ENCODE measurements around the gene ATF1. TPM values are rescaled to one million over a fixed set of nuclear protein-coding genes. Genes with fewer than 3 reads are reported as not detected.

Gene ATF1
- total and polyA plus RNA-seq, 9 donors: 27.0 to 40.5 (median 31.4) TPM

DNA sequence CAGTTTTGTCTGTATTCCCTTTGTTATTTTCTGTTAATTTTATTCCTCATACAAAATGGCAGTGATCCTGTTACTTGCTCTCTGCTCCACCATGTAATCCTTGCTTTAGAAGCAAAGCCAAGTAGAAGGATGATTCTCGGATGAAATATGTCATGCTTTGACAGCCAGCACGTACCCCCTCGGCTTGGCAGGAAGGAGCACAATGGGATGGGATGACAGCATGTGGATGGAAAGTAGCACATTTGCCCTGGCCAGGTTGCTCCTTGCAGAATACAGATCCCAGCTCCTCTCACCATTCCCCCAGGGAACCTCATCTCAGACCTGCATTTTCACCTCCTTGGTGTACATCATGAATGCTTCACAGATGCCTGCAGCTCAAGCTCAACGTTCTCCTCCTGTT is 35.1 kb upstream of the ATF1 start:
- H3K4me1 ChIP-seq (ENCODE audit: control insufficient read depth, insufficient read depth, low read length): no peaks in the 10 kb centered on the region
- no peaks in the 10 kb centered on the region for H3K9me3 ChIP-seq (replicated peaks; ENCODE audit: control insufficient read depth, low read depth, low read length)
- 83% methylated on average over 1 of the region's 4 CpGs for WGBS (ENCODE audit: insufficient coverage)
- H3K27ac ChIP-seq (ENCODE audit: low read length): no peak overlapping the region
- no peak for DNase-seq
- no peaks in the 10 kb centered on the region for H3K27me3 ChIP-seq (ENCODE audit: control insufficient read depth, insufficient read depth, low read length)
- no peak overlapping the region for H3K4me3 ChIP-seq (ENCODE audit: low read length)
- peaks cover 72% of the 10 kb centered on the region for H3K36me3 ChIP-seq (ENCODE audit: control insufficient read depth, insufficient read depth, low read length)

- Histone ChIP-seq H3K36me3 (ENCODE audit: control insufficient read depth, insufficient read depth, low read length) (peaks cover 77% of the 10 kb centered on the region), H3K4me1 (ENCODE audit: control insufficient read depth, insufficient read depth, low read length) (no peaks in the 10 kb centered on the region)
Observed at GRCh38 chr12:50732591-50732990, 31.3 kb upstream of the ATF1 start.

DNA sequence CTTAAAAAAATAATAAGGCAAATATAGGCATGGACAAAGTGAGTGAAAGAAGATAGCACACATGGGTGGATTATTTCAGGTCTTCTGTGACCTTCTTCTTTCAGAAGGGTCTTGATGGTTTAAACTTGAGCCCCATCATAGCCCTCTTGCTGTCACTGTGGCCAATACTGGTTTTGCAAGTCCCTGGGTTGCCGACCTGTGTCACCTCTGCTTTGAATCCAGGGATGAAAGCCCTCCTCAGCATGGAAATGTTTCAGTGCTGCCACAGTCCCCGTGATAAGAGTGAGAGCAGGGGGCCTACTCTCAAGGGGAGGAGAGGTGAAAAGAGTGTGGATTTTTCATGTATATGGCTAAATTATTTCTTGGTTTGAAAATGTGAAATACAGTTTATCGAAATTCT is 30.2 kb upstream of the ATF1 start:
- H3K4me3 ChIP-seq (ENCODE audit: low read length): no peak overlapping the region
- H3K27ac ChIP-seq (ENCODE audit: low read length): no peak overlapping the region
- no peak for DNase-seq
- peaks cover 77% of the 10 kb centered on the region for H3K36me3 ChIP-seq (ENCODE audit: control insufficient read depth, insufficient read depth, low read length)
- H3K9me3 ChIP-seq (replicated peaks; ENCODE audit: control insufficient read depth, low read depth, low read length): no peaks in the 10 kb centered on the region
- 70% methylated on average over 2 of the region's 3 CpGs for WGBS (ENCODE audit: insufficient coverage)
- H3K27me3 ChIP-seq (ENCODE audit: control insufficient read depth, insufficient read depth, low read length): no peaks in the 10 kb centered on the region
- H3K4me1 ChIP-seq (ENCODE audit: control insufficient read depth, insufficient read depth, low read length): no peaks in the 10 kb centered on the region

More at GRCh38 chr12:50732591-50732990, 31.3 kb upstream of the ATF1 start:
- no peaks in the 10 kb centered on the region for H3K27me3 ChIP-seq (ENCODE audit: control insufficient read depth, insufficient read depth, low read length)
- 100% methylated on average over 1 of the region's 9 CpGs for WGBS (ENCODE audit: insufficient coverage)
- no peak overlapping the region for H3K27ac ChIP-seq (ENCODE audit: low read length)
- H3K9me3 ChIP-seq (replicated peaks; ENCODE audit: control insufficient read depth, low read depth, low read length): no peaks in the 10 kb centered on the region
- DNase-seq: no peak
- no peak overlapping the region for H3K4me3 ChIP-seq (ENCODE audit: low read length)

GRCh38 chr12:50734409-50735263 is 29.3 kb upstream of the ATF1 start:
- no CpG with 5 or more reads among the region's 10 CpGs for WGBS (ENCODE audit: insufficient coverage)
- DNase-seq: peak; percentile 60
- no peak overlapping the region for H3K4me3 ChIP-seq (ENCODE audit: low read length)
- no peak overlapping the region for H3K27ac ChIP-seq (ENCODE audit: low read length)
- H3K36me3 ChIP-seq (ENCODE audit: control insufficient read depth, insufficient read depth, low read length): peaks cover 80% of the 10 kb centered on the region
- no peaks in the 10 kb centered on the region for H3K27me3 ChIP-seq (ENCODE audit: control insufficient read depth, insufficient read depth, low read length)
- no peaks in the 10 kb centered on the region for H3K4me1 ChIP-seq (ENCODE audit: control insufficient read depth, insufficient read depth, low read length)
- no peaks in the 10 kb centered on the region for H3K9me3 ChIP-seq (replicated peaks; ENCODE audit: control insufficient read depth, low read depth, low read length)

- Histone ChIP-seq H3K4me1 (ENCODE audit: control insufficient read depth, insufficient read depth, low read length) (no peaks in the 10 kb centered on the region), H3K4me3 (ENCODE audit: low read length) (no peak overlapping the region), H3K27me3 (ENCODE audit: control insufficient read depth, insufficient read depth, low read length) (no peaks in the 10 kb centered on the region), H3K36me3 (ENCODE audit: control insufficient read depth, insufficient read depth, low read length) (peaks cover 78% of the 10 kb centered on the region), H3K9me3 (replicated peaks; ENCODE audit: control insufficient read depth, low read depth, low read length) (no peaks in the 10 kb centered on the region), H3K27ac (ENCODE audit: low read length) (no peak overlapping the region)
- no peak for DNase-seq
- WGBS (ENCODE audit: insufficient coverage): 100% methylated on average over 4 of the region's 7 CpGs
Observed at GRCh38 chr12:50739611-50740010, 24.3 kb upstream of the ATF1 start.

DNA sequence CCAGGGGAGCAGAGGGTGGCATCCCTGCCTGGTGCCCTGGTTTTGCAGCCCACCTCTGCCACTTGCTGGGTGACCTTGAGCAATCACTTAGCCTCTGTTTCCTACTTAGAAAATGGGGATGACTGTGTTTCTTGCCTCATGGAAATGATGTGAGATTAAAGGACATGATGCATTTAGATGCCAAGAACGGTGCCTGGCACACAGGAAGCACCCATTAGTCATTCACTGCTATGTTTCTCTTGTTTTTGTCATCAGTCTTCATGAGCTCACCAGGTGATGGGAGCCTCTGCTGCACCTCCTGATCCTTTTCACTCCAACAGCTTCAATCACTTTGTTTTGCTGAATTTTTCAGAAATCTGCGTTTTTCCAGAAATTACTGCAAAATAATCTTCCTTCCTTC is 23.6 kb upstream of the ATF1 start:
- Histone ChIP-seq H3K27me3 (ENCODE audit: control insufficient read depth, insufficient read depth, low read length) (no peaks in the 10 kb centered on the region), H3K27ac (ENCODE audit: low read length) (no peak overlapping the region), H3K4me3 (ENCODE audit: low read length) (no peak overlapping the region), H3K9me3 (replicated peaks; ENCODE audit: control insufficient read depth, low read depth, low read length) (no peaks in the 10 kb centered on the region), H3K4me1 (ENCODE audit: control insufficient read depth, insufficient read depth, low read length) (no peaks in the 10 kb centered on the region), H3K36me3 (ENCODE audit: control insufficient read depth, insufficient read depth, low read length) (peaks cover 77% of the 10 kb centered on the region)
- DNase-seq: no peak
- 100% methylated on average over 1 of the region's 2 CpGs for WGBS (ENCODE audit: insufficient coverage)

DNA sequence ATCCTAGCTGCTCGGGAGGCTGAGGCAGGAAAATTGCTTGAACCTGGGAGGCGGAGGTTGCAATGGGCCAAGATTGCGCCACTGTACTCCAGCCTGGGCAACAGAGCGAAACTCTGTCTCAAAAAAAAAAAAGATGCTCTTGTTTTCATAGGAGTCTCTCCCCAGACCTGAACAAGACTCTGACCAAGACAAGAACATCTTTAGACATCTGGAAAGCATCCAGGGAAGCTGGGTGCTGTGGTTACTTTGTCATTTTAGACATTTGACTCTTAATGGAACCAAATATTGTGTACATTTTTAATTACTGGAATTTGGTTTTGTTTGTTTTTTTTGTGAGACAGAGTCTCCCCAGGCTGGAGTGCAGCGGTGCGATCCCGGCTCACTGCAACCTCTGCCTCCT is 21.1 kb upstream of the ATF1 start:
- no peaks in the 10 kb centered on the region for H3K27me3 ChIP-seq (ENCODE audit: control insufficient read depth, insufficient read depth, low read length)
- DNase-seq: no peak
- H3K27ac ChIP-seq (ENCODE audit: low read length): no peak overlapping the region
- H3K9me3 ChIP-seq (replicated peaks; ENCODE audit: control insufficient read depth, low read depth, low read length): no peaks in the 10 kb centered on the region
- H3K36me3 ChIP-seq (ENCODE audit: control insufficient read depth, insufficient read depth, low read length): peaks cover 63% of the 10 kb centered on the region
- no peaks in the 10 kb centered on the region for H3K4me1 ChIP-seq (ENCODE audit: control insufficient read depth, insufficient read depth, low read length)
- 96% methylated on average over 3 of the region's 7 CpGs for WGBS (ENCODE audit: insufficient coverage)
- no peak overlapping the region for H3K4me3 ChIP-seq (ENCODE audit: low read length)

DNA sequence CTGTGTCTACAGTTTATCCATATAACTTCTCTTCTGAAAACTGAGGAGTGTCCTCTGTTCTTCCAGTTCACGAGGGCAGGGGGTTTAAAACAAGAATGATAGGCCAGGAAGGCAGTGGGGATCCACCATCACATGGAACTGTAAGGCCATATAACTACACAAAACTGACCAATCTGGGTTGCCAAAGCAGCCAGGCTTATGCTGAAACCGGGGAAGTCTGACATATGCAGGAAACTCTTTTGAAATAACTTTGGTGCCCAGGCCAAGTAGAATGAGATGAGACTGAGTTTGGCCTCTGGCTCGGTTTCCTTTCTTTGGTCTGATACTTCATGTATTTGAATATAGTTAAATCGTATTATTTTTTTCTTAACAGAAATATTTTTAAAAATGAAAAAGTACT is 18.0 kb upstream of the ATF1 start:
- Histone ChIP-seq H3K9me3 (replicated peaks; ENCODE audit: control insufficient read depth, low read depth, low read length) (no peaks in the 10 kb centered on the region), H3K27ac (ENCODE audit: low read length) (no peak overlapping the region), H3K4me1 (ENCODE audit: control insufficient read depth, insufficient read depth, low read length) (no peaks in the 10 kb centered on the region), H3K4me3 (ENCODE audit: low read length) (no peak overlapping the region), H3K27me3 (ENCODE audit: control insufficient read depth, insufficient read depth, low read length) (no peaks in the 10 kb centered on the region), H3K36me3 (ENCODE audit: control insufficient read depth, insufficient read depth, low read length) (peaks cover 40% of the 10 kb centered on the region)
- no peak for DNase-seq
- WGBS (ENCODE audit: insufficient coverage): no CpG with 5 or more reads among the region's 4 CpGs

DNA sequence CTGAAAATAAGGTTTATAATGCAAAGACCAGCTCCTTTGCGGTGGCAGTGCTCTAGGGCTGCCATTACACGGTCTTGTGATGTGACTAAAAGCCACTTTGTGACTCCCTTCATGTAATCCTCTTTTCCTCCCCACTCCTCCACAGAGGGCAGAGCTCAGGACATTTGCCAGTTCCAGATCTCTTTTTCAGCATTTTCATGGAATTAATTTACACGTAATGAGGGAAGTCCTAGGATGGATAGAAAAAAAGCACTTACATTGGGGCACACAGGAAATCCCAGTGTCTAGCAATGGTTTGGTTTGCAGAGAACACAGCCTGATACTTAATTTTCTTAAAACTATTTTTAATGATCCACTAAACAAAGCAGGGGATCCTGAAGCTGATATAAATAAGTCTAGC is 17.5 kb upstream of the ATF1 start:
- Histone ChIP-seq H3K27ac (ENCODE audit: low read length) (no peak overlapping the region), H3K4me1 (ENCODE audit: control insufficient read depth, insufficient read depth, low read length) (no peaks in the 10 kb centered on the region), H3K4me3 (ENCODE audit: low read length) (no peak overlapping the region), H3K27me3 (ENCODE audit: control insufficient read depth, insufficient read depth, low read length) (no peaks in the 10 kb centered on the region), H3K9me3 (replicated peaks; ENCODE audit: control insufficient read depth, low read depth, low read length) (no peaks in the 10 kb centered on the region), H3K36me3 (ENCODE audit: control insufficient read depth, insufficient read depth, low read length) (peaks cover 35% of the 10 kb centered on the region)
- WGBS (ENCODE audit: insufficient coverage): 93% methylated on average over 2 of the region's 3 CpGs
- DNase-seq: no peak

GRCh38 chr12:50747817-50748216 is 16.1 kb upstream of the ATF1 start:
- Histone ChIP-seq H3K36me3 (ENCODE audit: control insufficient read depth, insufficient read depth, low read length) (peaks cover 28% of the 10 kb centered on the region), H3K27me3 (ENCODE audit: control insufficient read depth, insufficient read depth, low read length) (no peaks in the 10 kb centered on the region), H3K27ac (ENCODE audit: low read length) (no peak overlapping the region), H3K9me3 (replicated peaks; ENCODE audit: control insufficient read depth, low read depth, low read length) (no peaks in the 10 kb centered on the region), H3K4me1 (ENCODE audit: control insufficient read depth, insufficient read depth, low read length) (peaks cover 5% of the 10 kb centered on the region), H3K4me3 (ENCODE audit: low read length) (no peak overlapping the region)
- WGBS (ENCODE audit: insufficient coverage): no CpG with 5 or more reads among the region's 1 CpG
- DNase-seq: no peak

Data from muscle of leg (tissue), 11 donors.